DMS79 treated with DMSO at 0.1 percent for 48 hours (cell line): ENCODE data around the gene TUBA8.
"Not testable (repeated sequence)": the region's sequence is repeated elsewhere in the genome, so short reads cannot be mapped to it uniquely, and the experiment has no call there.

Source experiments
- DNase-seq: peaks from one replicate; lab custom pipeline; 2025; lab: John Stamatoyannopoulos, UW

TUBA8 gene

GRCh38 chr22:18110194-18110953, at the start of gene TUBA8:
TUBA8 (plus strand) TSS chr22:18110809; CDS start chr22:18110866, 57 bp downstream.
- DNase-seq: peak; percentile 18

GRCh38 chr22:18062421-18062820, 48.2 kb upstream of the TUBA8 start:
- no peak for DNase-seq

DNA sequence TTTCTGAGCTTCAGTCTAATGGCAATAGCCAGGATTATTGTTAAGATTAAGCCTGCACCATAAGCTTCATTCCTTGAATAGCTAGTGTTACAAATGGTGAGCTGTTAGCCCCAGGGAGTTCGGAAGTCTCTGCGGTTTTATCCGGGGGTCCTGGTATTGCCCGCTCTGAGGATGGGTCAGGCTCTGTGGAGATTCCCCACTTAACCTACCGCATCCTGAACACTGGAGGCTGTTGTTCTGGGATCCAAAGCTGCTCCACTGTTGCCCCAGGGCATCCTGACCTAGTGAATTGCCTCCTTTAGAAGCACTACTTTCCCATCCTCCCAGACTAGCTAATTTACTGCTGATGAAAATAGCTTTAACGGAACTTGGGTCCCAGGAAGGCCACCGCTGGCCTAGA, 47.3 kb upstream of the TUBA8 start:
- no peak for DNase-seq

GRCh38 chr22:18063715-18064114, 46.9 kb upstream of the TUBA8 start:
- DNase-seq: not testable (repeated sequence)

- no peak for DNase-seq
Observed at GRCh38 chr22:18064636-18065035, 46.0 kb upstream of the TUBA8 start.

DNA sequence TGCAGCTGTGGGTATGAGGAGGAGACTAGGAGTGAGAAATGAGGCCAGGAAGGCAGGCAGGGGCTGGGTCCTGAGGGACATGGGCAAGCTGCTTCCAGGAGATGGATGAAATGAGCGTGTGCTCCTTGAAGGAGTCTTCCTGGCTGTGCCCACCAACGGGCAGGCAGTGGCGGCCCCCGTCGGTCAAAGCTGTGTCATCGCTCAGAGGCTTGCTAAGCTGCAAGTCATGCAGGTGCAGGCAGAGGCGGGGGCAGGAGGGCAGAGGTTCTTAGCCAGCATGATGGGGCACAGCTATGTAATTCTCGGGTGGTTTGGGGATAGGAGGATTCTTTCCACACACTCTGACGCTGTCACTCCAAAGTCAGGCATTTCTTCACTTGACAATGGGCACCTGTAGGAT, 45.4 kb upstream of the TUBA8 start:
- DNase-seq: no peak

DNA sequence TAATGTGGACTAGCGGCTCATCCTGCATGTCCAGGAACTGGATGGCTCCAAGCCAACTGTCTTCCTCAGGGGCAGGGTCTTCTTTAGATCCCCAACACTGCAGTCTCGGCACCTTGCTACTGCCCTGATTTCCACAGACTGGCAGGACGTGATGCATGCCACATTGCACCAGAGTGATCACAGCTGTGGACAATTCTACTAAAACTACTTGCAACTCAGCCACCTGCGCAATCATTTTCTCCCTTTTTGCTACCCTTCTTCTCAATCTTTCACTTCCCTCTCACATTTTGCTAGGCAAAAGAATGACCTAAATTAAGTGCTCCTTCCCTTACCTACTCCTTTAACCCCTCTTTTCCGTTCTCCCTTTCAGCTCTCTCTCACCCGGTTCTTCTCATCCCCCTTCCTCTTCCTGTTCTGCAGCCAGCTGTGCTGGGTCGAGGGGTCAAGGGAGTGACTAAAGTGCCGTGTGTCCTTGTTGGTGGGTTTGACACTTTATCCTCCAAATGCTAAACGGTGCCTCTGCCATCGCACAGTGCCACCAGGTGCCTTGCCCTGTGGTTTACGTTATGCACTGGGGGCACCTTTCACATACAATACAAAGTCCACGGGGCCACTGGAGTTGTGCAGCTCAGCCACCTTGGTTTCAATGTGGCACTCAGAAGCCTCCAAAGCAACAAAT, 44.3 kb upstream of the TUBA8 start:
- no peak for DNase-seq

- no peak for DNase-seq
Observed at GRCh38 chr22:18067121-18067520, 43.5 kb upstream of the TUBA8 start.

DNA sequence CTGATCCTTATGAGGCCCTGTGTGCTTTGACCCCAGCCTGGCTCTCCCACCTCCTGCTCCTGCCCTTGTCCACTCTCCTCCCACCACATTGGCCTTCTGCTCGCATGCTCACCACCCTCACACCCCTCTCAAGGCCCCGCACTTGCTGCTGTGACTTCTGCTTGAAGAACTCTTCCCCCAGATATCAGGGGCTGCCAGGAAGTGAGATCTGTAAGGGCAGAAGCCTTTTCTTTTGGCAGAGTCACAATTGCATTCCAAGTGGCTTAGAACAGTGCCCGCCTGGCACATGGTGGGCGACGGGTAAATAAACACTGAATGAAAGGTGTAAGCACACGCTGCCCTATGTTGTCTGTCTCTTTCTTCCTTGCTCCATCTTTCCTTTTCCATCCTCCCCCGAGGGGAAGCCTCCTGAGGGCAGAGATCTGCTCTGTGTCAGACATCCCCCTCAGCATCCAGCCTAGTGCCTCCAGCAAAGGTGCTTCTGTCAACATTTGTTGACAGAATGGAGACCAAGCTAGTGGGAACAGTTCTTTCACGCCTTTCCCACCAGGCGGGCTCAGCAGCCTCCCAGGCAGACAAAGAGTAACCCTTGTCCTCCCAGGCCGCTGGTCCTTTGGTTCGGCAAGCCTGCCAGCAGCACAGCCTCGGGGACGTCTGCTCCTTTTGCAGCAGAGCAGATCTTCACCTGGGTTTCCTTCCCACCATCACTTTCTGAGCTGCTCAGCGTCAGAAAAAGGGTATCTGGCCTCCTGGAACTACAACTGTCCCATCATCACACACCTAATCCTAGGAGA, 42.9 kb upstream of the TUBA8 start:
- no peak for DNase-seq

DNA sequence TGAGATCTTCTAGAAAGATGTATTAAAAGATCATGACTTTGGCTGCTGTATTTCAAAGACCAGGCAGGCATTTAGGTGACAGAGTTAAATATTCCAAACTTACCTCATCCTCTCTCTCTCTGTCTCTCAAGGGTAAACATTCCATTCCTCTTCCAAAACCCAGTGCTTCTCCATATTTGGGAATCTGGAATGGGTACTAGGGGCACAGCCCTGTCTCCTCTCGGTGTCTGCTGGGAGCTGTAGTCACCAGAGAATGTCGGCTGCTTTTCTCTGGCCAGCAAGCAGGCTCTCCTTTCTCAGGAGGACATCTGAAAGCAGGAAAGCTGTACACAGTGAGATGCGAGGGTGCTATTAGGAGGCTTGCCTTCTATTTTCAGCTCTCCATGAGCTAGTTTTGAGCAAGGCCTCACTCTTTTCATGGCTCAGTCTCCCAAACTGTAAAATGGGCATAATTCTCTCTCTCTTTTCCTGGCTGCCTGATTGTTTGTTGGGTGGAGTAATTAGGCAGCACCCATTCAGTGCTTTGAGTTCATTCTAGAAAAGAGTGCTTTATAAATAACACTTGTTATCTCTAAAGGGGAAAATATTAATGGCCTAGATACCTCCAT, 42.1 kb upstream of the TUBA8 start:
- no peak for DNase-seq

GRCh38 chr22:18069041-18069440, 41.6 kb upstream of the TUBA8 start:
- DNase-seq: no peak

GRCh38 chr22:18070041-18070440, 40.6 kb upstream of the TUBA8 start:
- DNase-seq: no peak

- DNase-seq: no peak
Observed at GRCh38 chr22:18070556-18071306, 39.9 kb upstream of the TUBA8 start.

- DNase-seq: not testable (repeated sequence)
Observed at GRCh38 chr22:18071307-18071967, 39.2 kb upstream of the TUBA8 start.

- no peak for DNase-seq
Observed at GRCh38 chr22:18071968-18072310, 38.7 kb upstream of the TUBA8 start.

- DNase-seq: no peak
Observed at GRCh38 chr22:18073467-18073866, 37.1 kb upstream of the TUBA8 start.

DNA sequence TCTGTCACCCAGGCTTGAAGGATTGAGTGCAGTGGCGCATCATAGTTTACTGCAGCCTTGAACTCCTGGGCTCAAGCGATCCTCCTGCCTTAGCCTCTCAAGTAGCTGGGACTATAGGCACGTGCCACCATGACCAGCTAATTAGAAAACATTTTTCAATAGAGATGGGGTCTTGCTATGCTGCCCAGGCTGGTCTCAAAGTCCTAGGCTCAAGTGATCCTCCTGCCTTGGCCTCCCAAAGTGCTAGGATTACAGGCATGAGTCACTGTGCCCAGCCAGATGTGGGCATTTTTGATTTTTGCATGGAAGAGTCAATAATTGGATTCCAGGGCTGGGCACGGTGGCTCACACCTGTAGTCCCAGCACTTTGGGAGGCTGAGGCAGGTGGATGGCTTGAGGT, 36.7 kb upstream of the TUBA8 start:
- not testable (repeated sequence) for DNase-seq

DNA sequence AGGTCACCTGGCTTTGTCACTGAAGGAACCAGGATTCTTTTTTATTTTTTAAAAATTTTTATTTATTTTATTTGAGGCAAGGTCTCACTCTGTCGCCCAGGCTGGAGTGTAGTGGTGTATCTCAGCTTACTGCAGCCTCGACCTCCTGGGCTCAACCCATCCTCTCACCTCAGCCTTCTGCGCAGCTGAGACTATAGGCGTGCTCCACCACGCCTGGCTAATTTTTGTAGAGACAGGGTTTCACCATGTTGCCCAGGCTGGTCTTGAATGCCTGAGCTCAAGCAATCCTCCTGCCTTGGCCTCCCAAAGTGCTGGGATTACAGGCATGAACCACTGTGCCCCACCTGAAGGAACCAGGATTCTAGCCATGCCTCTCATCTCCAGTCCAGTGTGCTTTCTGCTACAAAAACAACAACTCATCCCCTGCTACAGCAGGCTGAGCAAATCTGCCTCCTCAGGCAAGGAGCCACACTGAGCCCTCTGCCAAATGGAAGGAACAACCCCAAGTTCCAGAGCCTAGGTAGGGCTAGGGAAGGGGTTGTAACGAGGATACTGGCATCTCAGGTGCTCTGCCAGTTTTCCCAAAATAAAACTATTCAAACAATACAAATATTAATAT, 35.4 kb upstream of the TUBA8 start:
- DNase-seq: no peak

DNA sequence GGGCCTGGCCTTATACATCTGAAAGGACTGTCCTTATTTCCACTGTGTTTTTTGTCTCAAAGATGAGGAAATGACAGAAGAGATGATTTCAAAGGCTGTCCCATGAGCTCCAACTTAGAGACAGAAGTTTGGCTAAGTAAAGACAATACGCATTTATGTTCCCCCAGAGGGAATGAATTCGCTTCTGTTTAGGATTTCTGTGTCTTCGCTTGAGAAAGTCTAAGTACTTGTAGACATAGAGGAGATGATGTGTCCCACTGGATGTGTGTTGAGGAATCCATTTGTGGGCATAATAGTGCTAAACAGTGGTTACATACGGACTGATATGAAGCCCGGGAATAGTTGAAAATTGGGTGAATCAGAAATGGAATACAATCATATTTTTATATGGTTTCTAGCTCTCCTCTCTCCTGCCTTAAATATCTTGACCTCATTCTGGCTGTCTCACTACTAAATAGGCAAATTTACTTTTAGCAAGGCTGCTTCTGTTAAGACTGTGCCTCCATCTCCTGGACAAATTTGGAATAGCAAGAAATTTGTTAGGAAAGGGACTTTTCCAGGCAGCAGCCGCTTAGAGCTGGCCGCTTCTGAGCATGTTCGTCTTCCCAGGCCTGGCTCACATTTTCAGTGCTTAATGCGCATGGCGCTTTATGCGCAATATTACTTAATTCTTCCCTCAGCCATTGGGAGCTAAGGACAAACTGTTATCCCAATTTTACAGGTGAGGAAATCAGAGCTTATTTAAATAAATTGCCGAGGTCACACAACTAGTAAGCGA, 34.7 kb upstream of the TUBA8 start:
- peak; percentile 56 for DNase-seq

DNA sequence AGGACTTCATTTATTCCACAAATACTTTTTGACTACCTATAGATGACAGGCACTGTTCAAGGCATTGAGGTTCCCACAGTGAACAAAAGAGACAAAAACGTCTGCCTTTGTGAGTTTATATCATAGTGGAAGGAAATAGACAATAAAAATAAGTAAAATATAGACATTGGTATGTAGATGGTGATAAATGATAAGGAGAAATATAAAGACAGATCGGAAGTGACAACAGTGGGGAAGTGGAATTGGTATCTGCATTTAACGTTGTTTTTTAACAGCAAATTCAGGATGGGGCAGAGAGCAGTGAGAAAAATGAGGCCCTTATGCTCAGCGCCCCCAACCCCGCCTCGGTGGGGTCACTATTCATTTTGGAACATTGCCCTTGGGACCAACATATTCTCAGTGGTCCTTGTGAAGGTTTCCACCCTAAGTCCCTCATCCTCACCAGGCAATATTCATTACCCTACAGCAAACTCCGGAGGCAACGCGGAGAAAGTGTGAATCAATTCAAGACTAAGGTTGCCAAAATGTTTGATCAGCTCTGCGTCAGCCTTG, 33.4 kb upstream of the TUBA8 start:
- DNase-seq: no peak
